Peyer's patch (tissue), 4 donors: ENCODE results near the gene CACNG1.

ENCODE experiments used
- POLR2A ChIP-seq, 2 donors: fragments of 450-650 bp; IDR thresholded peaks; one replicate each; pipeline ENCODE4 v1.5.1; 2017; ENCODE audit warnings: antibody characterized with exemption in 2 of 2, mild to moderate bottlenecking in 2 of 2, moderate library complexity in 2 of 2
- TF ChIP-seq, protein P1 (sequence below), 6 experiments: fragments of 450-650 bp in 4 of 6; fragments of 200-600 bp in 2 of 6; sonication (generic) in 1 of 6; IDR thresholded peaks; one replicate each; pipeline ENCODE4 v1.5.1; 2017 to 2019; ENCODE audit warnings: antibody characterized with exemption in 6 of 6, mild to moderate bottlenecking in 3 of 6, moderate library complexity in 1 of 6

DNA sequence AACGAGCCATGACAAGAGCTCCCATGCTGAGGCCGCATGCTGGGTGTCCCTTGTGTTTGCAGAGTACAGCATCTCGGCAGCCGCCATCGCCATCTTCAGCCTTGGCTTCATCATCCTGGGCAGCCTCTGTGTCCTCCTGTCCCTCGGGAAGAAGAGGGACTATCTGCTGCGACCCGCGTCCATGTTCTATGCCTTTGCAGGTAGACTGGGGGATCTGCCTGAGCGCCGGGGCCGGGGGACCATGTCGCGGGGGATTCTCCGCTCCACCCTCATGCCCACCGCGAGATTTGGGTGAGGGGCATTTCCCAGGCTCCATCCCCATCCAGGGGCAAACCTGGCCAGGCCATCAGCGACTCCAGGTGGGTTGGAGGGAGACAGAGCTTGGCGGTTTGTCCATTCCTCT, 10.7 kb downstream of the CACNG1 start:
- TF ChIP-seq, protein P1, sequence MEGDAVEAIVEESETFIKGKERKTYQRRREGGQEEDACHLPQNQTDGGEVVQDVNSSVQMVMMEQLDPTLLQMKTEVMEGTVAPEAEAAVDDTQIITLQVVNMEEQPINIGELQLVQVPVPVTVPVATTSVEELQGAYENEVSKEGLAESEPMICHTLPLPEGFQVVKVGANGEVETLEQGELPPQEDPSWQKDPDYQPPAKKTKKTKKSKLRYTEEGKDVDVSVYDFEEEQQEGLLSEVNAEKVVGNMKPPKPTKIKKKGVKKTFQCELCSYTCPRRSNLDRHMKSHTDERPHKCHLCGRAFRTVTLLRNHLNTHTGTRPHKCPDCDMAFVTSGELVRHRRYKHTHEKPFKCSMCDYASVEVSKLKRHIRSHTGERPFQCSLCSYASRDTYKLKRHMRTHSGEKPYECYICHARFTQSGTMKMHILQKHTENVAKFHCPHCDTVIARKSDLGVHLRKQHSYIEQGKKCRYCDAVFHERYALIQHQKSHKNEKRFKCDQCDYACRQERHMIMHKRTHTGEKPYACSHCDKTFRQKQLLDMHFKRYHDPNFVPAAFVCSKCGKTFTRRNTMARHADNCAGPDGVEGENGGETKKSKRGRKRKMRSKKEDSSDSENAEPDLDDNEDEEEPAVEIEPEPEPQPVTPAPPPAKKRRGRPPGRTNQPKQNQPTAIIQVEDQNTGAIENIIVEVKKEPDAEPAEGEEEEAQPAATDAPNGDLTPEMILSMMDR (IDR thresholded peaks at IDR 0.05), result no peak
- no peak for TF ChIP-seq POLR2A (IDR thresholded peaks at IDR 0.05)
